HG02840 (cell line): ENCODE measurements around the gene TXNDC12.
A peak's percentile ranks its signal among the peaks of the same experiment; 100 is the strongest.
"Not testable (repeated sequence)": the region's sequence is repeated elsewhere in the genome, so short reads cannot be mapped to it uniquely, and the experiment has no call there.

Experiments
- ATAC-seq: cut with Tn5 transposase; IDR thresholded peaks from one replicate; pipeline ENCODE4 v1.9.1; 2021; ENCODE audit warnings: mild to moderate bottlenecking, moderate library complexity, moderate number of reproducible peaks; ENCODE audit not compliant: unreplicated experiment, low FRiP score

Gene TXNDC12

GRCh38 chr1:52053862-52054261 is 1.1 kb downstream of the TXNDC12 start:
- no peak for ATAC-seq

DNA sequence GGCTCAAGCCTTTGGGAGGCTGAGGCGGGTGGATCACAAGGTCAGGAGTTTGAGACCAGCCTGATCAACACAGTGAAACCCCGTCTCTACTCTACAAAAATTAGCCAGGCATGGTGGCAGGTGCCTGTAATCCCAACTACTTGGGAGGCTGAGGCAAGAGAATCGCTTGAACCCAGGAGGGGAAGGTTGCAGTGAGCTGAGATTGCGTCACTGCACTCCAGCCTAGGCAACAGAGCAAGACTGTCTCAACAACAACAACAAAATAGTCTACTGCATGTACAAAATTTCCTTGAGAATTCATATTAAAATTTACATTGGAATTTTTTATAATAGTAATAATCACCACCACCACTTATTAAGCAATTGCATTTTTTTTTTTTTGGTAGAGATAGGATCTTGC is 5.7 kb downstream of the TXNDC12 start:
- not testable (repeated sequence) for ATAC-seq

GRCh38 chr1:52045666-52046195 is 9.3 kb downstream of the TXNDC12 start:
- ATAC-seq: not testable (repeated sequence)

- ATAC-seq: no peak
Observed at GRCh38 chr1:52045236-52045635, 9.8 kb downstream of the TXNDC12 start.

- ATAC-seq: no peak
Observed at GRCh38 chr1:52041551-52042185, 13.3 kb downstream of the TXNDC12 start.

- ATAC-seq: no peak
Observed at GRCh38 chr1:52037909-52038308, 17.1 kb downstream of the TXNDC12 start.

DNA sequence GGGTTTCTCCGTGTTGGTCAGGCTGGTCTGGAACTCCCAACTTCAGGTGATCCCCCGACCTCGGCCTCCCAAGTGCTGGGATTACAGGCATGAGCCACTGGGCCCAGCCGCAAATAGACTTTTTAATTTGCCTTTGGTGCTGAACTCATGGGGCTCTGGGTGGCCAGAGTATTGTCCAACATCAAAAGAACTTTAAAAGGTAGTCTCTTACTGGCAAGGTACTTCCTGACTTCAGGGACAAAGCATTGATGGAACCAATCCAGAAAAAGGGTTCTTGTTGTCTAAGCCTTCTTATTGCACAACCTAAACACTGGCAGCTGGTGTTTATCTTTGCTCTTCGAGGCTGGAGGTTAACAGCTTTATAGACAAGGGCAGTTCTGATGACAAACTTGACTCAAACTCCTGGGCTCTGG is 17.6 kb downstream of the TXNDC12 start:
- no peak for ATAC-seq

- ATAC-seq: no peak
Observed at GRCh38 chr1:52034050-52034384, 21.0 kb downstream of the TXNDC12 start.

DNA sequence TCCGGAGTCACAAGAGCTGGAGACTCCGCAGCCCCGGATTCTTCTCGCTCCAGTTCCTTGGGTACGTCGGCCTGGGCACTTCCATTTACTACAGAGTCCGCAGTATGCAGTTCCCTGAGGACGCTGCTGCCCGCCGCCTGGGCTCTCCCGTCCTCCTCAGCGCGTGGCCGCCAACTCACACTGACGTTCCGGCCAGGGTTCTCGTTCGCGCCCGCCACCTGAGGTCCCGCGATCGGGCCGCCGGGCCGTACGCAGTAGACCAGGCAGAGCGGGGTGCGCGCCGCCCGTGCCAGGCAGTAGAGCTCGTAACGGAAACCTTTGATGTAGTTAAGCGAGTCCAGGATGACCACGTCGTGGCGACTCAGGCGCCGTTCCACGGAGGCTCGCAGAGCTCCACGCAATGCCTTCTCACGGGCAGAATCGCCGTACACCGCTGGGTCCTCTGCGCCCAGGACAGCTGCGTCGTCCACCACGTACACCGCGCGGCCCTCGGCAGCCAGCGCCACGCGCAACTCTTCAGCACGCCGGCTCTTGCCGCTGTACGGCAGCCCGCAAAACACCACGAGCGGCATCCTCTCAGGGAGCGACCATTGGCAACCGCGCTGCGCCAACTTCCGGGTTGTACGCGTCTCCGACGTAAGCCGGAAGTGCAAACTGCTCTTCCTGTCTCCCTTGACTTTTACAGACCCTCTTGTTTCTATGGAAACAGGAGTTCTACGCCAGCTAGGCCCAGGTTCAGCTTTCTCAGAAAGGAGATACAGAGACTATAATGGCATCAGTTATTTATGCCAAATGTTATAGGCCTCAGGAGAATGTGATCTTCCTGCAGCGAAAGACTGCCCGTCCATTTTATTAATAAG is 21.6 kb downstream of the TXNDC12 start, which contains the start of gene KTI12:
TSS of gene KTI12 (minus strand) at position 621 of the 860 bp plus-strand sequence. CDS start at position 572, 49 bp downstream.
- peak; percentile 86 for ATAC-seq

- peak; percentile 29 for ATAC-seq
Observed at GRCh38 chr1:52032785-52033131, 22.2 kb downstream of the TXNDC12 start.

- peak; percentile 5 for ATAC-seq
Observed at GRCh38 chr1:52032124-52032784, 22.7 kb downstream of the TXNDC12 start.

DNA sequence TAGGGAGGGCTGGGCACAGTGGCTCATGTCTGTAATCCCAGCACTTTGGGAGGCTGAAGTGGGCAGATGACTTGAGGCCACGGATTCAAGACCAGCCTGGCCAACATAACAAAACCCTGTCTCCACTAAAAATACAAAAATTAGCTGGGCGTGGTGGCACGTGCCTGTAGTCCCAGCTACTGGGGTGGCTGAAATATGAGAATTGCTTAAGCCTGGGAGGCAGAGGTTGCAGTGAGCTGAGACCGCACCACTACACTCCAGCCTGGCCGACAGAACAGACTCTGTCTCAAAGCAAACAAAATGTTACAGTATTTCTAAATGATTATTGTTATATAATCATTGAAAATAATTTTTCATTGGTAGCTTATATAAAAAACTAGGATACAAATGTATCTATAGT is 26.2 kb downstream of the TXNDC12 start:
- not testable (repeated sequence) for ATAC-seq

- no peak for ATAC-seq
Observed at GRCh38 chr1:52028328-52028727, 26.7 kb downstream of the TXNDC12 start.

DNA sequence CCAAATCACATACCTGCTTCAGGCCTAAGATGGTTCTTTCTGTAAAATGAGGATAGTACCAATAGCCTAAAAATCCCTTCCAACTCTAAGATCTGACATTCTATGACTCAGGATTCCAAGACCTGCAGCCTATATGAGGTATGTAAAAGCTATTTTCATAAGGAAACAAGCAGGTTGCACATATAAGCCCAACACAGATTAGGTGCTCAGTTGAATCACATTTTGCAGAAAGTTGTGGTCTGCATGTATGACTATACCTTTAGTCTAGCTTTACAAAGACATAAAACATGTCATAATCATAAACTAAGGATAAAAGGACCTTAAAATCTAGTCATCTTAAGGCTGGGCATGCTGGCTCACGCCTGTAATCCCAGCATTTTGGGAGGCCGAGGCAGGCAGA is 28.7 kb downstream of the TXNDC12 start:
- ATAC-seq: no peak

- ATAC-seq: no peak
Observed at GRCh38 chr1:52022133-52022532, 32.9 kb downstream of the TXNDC12 start.

DNA sequence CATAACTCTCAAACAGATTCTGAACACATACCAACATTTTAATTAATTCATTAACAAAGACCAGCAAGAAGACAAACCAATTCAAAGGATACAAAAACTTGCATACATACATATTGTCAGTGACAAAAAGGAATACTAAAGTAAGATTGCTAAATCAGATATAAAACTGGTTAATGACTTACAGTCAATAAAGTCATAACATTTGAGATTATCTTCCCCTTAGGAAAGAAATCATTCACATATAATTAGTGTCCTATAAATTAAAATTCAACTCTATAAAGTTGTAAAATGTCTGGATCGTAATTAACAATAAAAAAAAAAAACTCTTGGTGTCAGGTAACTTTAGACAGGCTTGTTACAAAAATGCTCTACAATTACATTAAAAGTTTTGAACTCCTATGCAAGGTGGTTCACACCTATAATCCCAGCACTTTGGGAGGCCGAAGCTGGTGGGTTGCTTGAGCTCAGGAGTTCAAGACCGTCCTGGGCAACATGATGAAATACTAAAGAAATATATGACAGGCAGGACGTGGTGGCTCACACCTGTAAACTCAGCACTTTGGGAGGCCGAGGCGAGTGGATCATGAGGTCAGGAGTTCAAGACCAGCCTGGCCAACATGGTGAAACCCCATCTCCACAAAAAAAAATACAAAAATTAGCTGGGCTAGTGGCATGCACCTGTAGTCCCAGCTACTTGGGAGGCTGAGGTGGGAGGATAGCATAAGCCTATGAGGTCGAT is 46.8 kb downstream of the TXNDC12 start:
- no peak for ATAC-seq

GRCh38 chr1:52007215-52008002 is 47.6 kb downstream of the TXNDC12 start:
- no peak for ATAC-seq

GRCh38 chr1:52006081-52006553 is 48.9 kb downstream of the TXNDC12 start:
- ATAC-seq: not testable (repeated sequence)

- not testable (repeated sequence) for ATAC-seq
Observed at GRCh38 chr1:52005548-52005947, 49.4 kb downstream of the TXNDC12 start.
